GM21717 (cell line): ENCODE data around the gene PCSK2.

Experiments used
- ATAC-seq: cut with Tn5 transposase; IDR thresholded peaks from one replicate; pipeline ENCODE4 v1.9.1; 2021; ENCODE audit warnings: mild to moderate bottlenecking, moderate library complexity; ENCODE audit not compliant: unreplicated experiment

The PCSK2 gene

GRCh38 chr20:17390655-17391054 lies 163.8 kb downstream of the PCSK2 start:
- no peak for ATAC-seq

GRCh38 chr20:17391127-17391771 lies 164.4 kb downstream of the PCSK2 start:
- ATAC-seq: no peak

DNA sequence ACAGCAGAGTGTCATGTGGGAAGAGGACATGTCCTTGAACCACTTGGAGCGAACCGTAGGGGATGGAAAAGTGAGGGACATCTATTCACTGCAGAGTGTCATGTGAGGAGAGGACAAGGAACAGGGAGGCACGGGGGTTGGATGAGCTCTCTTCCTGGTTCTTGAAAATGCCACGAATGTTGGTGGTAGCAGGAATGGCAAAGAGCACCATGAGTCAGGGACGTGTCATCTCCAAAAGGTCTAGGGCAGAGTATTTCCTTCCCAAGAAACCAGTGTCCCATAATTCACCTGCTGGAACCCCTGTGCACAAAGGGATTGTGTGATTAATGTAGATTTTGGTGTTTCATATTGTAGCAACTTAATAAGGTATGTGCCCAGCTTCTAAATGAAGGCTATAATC lies 167.6 kb downstream of the PCSK2 start:
- no peak for ATAC-seq

DNA sequence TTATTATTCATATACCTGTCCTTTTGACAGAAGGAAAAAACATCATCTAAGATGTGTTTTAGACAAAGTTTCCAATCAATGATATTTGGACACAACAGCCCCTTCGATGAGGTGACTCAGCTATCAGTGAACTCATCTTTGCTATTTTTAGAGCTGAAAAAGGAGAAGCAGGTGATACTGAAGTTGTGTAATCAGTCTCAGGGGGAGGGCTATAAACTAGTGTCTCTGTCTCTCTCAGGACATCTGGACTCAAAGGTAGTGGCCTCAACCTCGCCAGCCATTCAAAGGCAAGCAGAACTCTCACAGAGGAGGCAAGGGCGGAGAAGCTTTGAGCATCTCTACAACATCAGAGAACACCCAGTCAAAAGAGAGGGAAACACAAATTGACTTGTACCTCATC lies 168.9 kb downstream of the PCSK2 start:
- no peak for ATAC-seq

GRCh38 chr20:17399303-17399985 lies 172.6 kb downstream of the PCSK2 start:
- ATAC-seq: no peak

DNA sequence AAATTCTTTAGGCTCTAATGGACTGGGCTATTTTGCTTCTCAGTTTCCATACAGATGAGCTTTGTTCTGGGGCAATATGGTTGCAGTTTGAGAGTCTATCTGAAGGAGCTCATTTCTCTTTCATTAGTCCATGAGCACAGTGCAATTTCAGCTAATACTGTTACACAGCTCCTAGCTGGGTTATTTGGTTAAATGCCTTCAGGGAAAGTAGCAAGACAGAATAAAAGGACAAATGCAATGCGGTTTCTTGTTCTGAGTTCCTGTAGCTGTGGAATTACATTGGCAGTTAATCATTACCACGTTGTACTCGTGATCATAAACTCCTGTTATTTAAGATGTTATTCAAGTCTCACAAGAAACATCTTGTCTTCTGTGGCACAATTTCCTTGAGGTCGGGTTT lies 176.6 kb downstream of the PCSK2 start:
- no peak for ATAC-seq

DNA sequence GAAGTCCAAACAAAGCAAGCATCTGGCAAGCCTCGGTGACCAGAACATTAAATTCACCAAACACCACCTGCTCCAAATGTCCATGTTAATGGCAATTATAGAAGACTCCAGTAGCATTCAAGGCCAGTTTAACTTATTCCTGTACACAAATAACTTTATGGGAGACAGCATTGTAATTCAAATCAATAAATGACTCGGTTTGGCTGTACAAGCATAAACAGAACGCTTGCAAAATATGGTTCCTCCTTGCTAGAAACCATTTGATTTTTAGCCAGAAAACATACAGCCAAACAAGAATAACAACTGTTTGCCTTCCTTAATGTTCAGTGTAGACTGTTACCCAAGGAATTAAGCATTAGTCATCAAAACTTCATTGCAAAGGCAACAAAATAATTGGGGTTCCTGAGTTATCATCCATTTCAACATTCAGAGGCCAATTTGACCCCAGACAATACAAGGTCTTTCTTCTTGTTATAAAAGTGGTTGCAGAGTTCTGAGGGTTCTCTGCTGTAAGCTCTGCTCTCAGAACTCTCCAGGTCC lies 179.3 kb downstream of the PCSK2 start:
- ATAC-seq: no peak

DNA sequence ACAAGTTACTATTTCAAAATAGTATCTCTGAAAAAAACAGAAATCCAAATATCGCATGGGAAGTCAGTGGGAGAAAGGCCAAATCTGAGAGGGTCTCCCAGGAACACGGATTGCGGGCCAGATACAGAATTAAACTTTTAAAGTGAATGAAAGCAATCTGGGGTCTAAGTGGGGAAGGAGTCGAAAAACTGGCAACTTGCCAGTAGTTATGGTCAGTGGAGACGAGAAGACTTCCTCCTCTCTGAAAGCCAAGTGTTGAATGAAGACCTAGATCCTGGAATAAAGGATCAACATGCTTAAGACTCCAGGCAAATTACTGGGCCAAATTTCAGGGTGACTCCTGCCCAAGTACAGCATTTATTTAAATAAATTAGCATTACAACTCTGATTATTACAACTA lies 180.7 kb downstream of the PCSK2 start:
- ATAC-seq: no peak

GRCh38 chr20:17417225-17417624 lies 190.4 kb downstream of the PCSK2 start:
- ATAC-seq: no peak

DNA sequence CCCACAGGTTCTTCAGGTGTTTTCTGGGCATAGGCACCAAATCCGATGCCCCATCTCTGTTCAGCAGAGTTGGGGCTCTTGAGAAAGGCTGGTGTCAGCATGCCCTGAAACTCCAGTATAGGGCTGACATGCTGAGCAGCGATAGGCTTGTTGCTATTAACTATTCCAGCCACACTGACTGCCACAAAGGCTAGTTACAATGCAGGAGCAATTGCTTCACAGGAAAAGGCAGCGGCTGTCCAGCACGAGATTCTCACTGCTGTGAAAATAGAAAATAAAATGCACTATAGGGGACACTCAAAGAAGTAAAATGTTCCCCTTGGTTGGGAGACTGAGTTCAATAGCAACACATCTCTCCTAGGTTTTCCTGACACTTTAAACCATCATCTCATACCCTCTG lies 191.9 kb downstream of the PCSK2 start:
- no peak for ATAC-seq

- ATAC-seq: no peak
Observed at GRCh38 chr20:17419479-17420041, 192.7 kb downstream of the PCSK2 start.

GRCh38 chr20:17421493-17421892 lies 194.7 kb downstream of the PCSK2 start:
- ATAC-seq: no peak

DNA sequence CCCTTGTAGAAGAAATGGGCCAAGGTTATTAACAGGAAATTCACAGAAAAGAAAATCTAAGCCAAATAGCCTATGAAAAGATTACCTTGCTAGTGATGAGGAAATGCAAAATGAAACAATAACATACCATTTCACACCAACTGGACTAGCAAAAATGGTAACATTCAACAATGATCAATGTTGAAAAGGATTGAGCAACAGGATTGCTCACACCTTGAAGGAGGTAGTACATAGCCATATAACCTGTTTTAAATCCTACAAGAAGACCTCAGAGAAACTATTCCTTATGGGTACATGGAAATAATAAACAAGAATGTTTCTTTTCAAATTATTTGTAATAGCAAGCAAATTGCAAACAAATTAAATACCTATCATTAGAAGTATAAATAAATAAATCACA lies 196.9 kb downstream of the PCSK2 start:
- no peak for ATAC-seq

- ATAC-seq: no peak
Observed at GRCh38 chr20:17427638-17428037, 200.8 kb downstream of the PCSK2 start.

DNA sequence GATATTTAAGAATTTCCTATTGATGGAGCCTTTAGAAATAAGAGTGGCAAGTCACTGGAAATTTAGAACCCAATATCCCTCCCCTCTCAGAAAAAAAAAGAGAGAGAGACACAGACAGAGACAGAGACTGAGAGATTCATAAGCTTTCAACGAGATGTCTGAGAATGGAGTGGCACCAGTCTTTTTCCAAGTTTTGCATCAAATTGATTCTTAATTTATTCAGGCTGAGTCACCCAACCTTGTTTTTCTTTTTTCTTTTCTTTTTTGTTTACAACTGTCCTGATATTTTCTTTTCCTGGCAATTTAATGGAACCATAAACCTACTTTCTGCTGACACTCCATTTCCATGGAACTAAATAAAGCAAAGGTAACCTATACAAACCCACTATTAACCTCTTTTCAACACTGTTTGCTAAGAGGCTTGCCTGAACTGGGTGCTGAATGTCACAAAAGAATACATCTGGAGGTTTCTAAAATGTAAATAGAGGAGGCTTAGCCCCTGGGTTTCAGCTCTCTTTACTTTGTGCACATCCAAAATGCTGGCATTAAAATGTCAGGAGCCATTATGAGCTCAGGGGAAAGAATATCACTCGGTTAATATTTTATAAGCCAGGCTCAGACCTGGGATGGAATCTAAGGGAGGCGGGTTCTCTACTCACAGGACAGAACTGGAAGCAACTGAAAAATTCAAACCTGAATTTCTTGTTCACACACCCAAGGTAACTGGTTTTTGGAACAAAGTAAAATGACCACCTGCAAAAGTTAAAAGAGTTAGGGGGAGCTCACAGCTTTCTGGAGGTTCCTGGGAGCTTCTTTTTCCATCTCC lies 203.5 kb downstream of the PCSK2 start:
- ATAC-seq: no peak

DNA sequence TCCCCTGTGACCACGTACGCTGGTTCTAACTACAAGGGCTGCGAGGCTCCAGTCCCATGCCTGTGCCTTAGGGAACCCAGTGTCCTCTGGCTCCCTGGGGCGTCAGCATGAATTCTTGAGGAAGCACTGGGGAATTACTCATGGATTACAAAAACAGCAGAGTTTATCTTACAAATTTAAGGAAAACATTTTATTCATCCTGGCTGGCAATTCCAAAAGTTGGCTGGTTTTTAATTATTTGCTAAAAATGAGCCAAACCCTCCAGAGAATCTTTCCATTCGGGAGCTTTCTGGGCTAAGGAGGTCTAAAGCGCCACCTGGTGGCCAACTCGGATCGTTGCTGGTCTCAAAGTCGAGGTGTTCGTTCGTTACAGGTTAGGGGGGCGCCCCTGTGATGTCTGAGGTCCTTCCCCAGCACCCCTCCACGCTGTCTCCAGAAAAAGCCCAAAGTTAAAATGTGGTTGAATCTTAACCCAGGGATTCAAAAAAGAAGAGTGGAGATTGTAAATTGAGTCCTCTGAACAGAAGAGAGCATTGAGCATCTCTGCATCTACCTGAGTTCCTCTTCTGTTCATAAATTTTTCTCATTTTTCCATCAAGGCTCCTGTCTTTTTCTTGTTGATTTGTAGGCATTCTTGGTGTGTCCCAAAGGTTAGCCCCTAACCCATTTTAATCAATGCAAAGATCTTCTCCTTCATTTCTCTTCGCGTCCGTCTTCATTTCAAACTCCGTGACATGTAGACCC lies 205.0 kb downstream of the PCSK2 start:
- no peak for ATAC-seq

DNA sequence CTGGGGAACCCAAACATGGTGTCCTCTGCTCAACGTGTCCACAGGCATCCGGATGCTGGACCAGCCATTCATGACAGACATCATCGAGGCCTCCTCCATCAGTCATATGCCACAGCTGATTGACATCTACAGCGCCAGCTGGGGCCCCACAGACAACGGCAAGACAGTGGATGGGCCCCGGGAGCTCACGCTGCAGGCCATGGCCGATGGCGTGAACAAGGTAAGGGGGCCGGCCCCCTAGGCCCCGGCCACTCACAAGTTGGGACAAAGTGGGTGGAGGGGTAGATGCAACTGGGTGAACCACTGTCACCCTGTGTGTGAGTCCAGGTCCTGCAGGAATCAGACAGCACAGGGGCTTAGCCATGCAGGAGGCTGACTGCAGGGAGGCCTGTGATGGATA lies 209.8 kb downstream of the PCSK2 start:
- ATAC-seq: no peak

GRCh38 chr20:17437251-17437650 lies 210.4 kb downstream of the PCSK2 start:
- ATAC-seq: no peak

DNA sequence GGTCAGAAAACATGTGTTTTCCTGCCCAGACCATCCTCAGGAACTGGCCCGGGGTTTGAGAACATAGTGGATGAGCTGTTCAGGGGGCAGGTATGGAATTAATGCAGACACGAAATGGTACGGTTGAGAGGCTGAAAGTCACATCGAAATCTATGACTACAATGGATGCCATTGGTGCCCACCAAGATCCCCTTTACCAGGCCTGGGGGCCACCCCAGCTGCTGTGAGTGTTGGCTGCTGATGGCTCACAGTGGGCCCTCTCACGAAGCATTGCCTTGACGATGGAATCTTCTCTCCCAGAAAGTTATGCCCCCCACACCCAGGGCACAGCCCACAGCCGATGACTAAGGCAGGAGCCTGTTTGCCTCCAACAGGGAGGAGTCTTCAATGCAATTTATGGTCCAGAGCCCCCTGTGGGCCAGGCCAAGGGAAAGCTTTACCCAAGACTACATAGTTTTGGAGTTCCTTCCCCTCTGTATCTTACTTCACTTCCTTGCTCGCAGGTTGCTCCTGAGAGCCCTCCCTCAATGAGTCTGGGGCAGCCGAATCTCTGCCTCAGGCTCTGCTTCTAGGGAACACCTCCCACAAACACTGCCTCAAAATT lies 211.7 kb downstream of the PCSK2 start:
- ATAC-seq: no peak

DNA sequence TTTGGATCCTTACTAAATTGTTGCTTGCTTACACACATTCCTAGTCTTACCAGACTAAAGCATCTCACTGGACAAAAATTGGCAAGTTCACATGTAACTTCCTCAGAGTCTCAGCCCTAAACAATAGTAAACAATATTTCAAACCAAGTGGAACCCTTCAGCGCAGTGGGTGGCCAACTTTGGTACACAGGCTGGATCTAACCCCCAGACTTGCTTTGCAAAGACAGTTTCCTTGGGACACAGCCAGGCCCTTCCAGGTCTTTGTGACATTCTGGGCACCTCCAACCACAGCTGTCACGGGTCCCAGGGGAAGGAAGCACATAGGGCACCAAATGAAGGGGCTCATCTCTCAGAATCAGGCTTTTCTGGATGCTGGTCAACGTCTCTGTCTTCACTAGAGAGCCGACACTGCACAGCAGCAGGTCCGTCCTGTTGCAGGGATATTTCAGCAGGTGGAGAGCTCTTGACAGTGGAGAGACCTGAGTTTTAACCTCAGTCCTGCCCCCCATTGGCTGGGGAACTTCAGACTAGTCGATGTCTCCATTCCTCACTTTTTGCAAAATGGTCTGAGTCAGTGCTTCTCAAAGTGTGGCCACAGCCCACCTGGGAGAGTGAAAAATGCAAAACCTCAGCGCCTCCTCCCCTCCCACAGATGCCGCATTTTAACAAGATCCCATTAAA lies 212.9 kb downstream of the PCSK2 start:
- ATAC-seq: no peak
